HFFc6 (cell line): Measurements from ENCODE around the gene NTSR1. TPM values are rescaled to one million over a fixed set of nuclear protein-coding genes. Genes with fewer than 3 reads are reported as not detected.

Experiments
- DNase-seq: peaks from one replicate; pipeline ENCODE4 v3.0.0-alpha.2; 2018
- H3K27ac Mint-ChIP-seq: 2 replicates; pipeline ENCODE4 v1.8.0; 2020; ENCODE audit warnings: mild to moderate bottlenecking, mixed read lengths
- H3K27me3 Mint-ChIP-seq: 2 replicates; pipeline ENCODE4 v1.8.0; 2021; ENCODE audit warnings: mild to moderate bottlenecking, moderate library complexity, mixed read lengths; ENCODE audit not compliant: insufficient read depth
- H3K36me3 Mint-ChIP-seq: 2 replicates; pipeline ENCODE4 v1.8.0; 2021; ENCODE audit warnings: low read depth, mixed read lengths
- H3K4me1 Mint-ChIP-seq: 2 replicates; pipeline ENCODE4 v1.8.0; 2020; ENCODE audit warnings: low read depth, mixed read lengths
- H3K4me3 Mint-ChIP-seq: 2 replicates; pipeline ENCODE4 v1.8.0; 2020; ENCODE audit warnings: mild to moderate bottlenecking, moderate library complexity, mixed read lengths
- H3K9me3 Mint-ChIP-seq: 2 replicates; pipeline ENCODE4 v1.8.0; 2020; ENCODE audit warnings: mild to moderate bottlenecking, mixed read lengths
- CTCF ChIP-seq: fragments of 200-600 bp; sonication (generic); IDR thresholded peaks from 2 replicates; pipeline ENCODE4 v1.5.0; 2021; ENCODE audit warnings: antibody characterized with exemption, mild to moderate bottlenecking
- total RNA-seq, 6 experiments: library from RNA; stranded (reverse); fragmentation: NEBNext Ultra II Directional; extraction: Animal tissue kit (Norgen Biotek cat#: 25700); gene quantifications; 2 replicates in 1 of 6; 3 replicates in 5 of 6; pipeline ENCODE4 v1.2.3, GENCODE V29; 2021

Gene NTSR1
- total RNA-seq, 6 experiments from 2014 or later: 3.1 to 6.5 (median 5.6) TPM

DNA sequence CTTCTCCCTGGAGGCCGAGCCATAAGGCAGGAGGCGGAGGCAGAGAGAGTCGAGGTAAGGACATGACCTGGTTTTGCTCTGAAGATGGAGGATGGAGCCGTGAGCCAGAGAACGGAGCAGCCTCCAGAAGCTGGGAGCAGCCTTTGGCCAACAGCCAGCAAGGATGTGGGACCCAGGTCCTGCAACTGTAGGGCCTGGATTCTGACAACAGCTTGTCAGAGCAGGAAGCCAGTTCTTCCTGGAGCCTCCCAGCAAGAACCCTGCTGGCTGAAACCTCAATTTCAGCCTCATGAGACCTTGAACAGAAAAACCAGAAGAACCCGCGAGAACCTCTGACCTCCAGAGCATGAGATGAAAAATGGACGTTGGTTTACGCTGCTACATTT lies 74.2 kb downstream of the NTSR1 start:
- H3K4me1 Mint-ChIP-seq: no peaks in the 10 kb centered on the region
- no peaks in the 10 kb centered on the region for H3K36me3 Mint-ChIP-seq
- no peak overlapping the region for H3K27ac Mint-ChIP-seq
- no peak for TF ChIP-seq CTCF
- H3K4me3 Mint-ChIP-seq: no peak overlapping the region
- DNase-seq: no peak
- H3K27me3 Mint-ChIP-seq: no peaks in the 10 kb centered on the region; the same call in none of the 2 replicates
- no peaks in the 10 kb centered on the region for H3K9me3 Mint-ChIP-seq

GRCh38 chr20:62784497-62784896 lies 75.9 kb downstream of the NTSR1 start:
- Mint-ChIP-seq H3K27me3 (peaks cover 3% of the 10 kb centered on the region), H3K27ac (no peak overlapping the region), H3K36me3 (no peaks in the 10 kb centered on the region), H3K4me3 (no peak overlapping the region), H3K4me1 (no peaks in the 10 kb centered on the region), H3K9me3 (no peaks in the 10 kb centered on the region)
- TF ChIP-seq CTCF: no peak
- DNase-seq: no peak

GRCh38 chr20:62785393-62785792 lies 76.8 kb downstream of the NTSR1 start:
- no peaks in the 10 kb centered on the region for H3K36me3 Mint-ChIP-seq
- no peak for TF ChIP-seq CTCF
- H3K27ac Mint-ChIP-seq: no peak overlapping the region
- DNase-seq: no peak
- no peaks in the 10 kb centered on the region for H3K9me3 Mint-ChIP-seq
- no peak overlapping the region for H3K4me3 Mint-ChIP-seq
- H3K4me1 Mint-ChIP-seq: no peaks in the 10 kb centered on the region; the same call in 1 of the 2 replicates
- peaks cover 3% of the 10 kb centered on the region for H3K27me3 Mint-ChIP-seq

DNA sequence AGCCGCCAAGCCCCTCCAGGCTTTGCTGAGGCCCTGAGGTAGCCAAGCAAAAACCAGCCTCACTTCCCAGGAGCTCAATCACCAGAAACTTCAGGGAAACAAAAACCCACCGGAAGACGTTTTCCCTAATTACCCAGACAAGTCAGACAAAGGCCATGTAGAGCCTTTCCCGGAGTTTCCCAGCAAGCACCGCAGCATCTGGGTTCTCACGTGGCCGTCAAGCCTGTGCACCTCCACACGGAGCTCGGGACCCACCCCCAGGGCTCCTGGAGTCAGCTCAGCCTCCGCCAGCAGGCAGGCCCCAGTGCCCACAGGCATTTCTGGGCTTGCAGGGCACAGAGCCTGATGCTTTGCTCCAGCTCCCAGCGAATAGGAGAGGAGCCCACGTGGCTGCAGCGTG lies 77.5 kb downstream of the NTSR1 start:
- Mint-ChIP-seq H3K36me3 (no peaks in the 10 kb centered on the region), H3K27ac (no peak overlapping the region), H3K9me3 (no peaks in the 10 kb centered on the region), H3K4me1 (peaks cover 2% of the 10 kb centered on the region), H3K4me3 (no peak overlapping the region), H3K27me3 (peaks cover 3% of the 10 kb centered on the region)
- no peak for TF ChIP-seq CTCF
- no peak for DNase-seq

- DNase-seq: no peak
- Mint-ChIP-seq H3K27me3 (peaks cover 3% of the 10 kb centered on the region), H3K36me3 (no peaks in the 10 kb centered on the region), H3K4me3 (no peak overlapping the region), H3K4me1 (peaks cover 14% of the 10 kb centered on the region), H3K27ac (no peak overlapping the region), H3K9me3 (no peaks in the 10 kb centered on the region)
- TF ChIP-seq CTCF: no peak
Measured at GRCh38 chr20:62787321-62787720, 78.7 kb downstream of the NTSR1 start.

DNA sequence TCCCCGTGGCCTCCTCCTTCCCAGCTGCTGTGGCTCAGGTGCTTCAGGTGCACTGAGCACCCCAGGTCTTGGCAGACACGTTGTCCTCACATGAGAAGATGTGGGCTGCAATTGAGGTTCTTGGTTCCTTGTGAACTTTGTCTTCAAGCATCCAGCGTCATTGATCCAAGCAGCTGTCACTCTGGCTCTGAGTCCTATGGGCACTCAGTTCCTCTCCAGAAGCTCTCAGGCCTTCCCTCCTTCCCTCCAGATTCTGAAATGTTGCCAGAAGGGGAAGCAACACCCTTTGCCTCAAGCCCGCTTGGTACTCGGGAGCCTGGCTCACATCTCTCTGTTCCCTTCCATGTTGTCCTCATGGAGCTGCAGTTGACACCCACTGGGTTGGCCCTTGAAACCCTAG lies 79.2 kb downstream of the NTSR1 start:
- no peak overlapping the region for H3K4me3 Mint-ChIP-seq
- H3K27ac Mint-ChIP-seq: no peak overlapping the region
- no peaks in the 10 kb centered on the region for H3K36me3 Mint-ChIP-seq
- H3K27me3 Mint-ChIP-seq: peaks cover 3% of the 10 kb centered on the region
- peaks cover 19% of the 10 kb centered on the region for H3K4me1 Mint-ChIP-seq
- no peaks in the 10 kb centered on the region for H3K9me3 Mint-ChIP-seq
- TF ChIP-seq CTCF: no peak
- no peak for DNase-seq
